GM18520 (cell line): ENCODE results near the gene TMOD2.

Experiments
- ATAC-seq: cut with Tn5 transposase; IDR thresholded peaks from one replicate; pipeline ENCODE4 v1.9.1; 2021; ENCODE audit not compliant: unreplicated experiment

Gene TMOD2

DNA sequence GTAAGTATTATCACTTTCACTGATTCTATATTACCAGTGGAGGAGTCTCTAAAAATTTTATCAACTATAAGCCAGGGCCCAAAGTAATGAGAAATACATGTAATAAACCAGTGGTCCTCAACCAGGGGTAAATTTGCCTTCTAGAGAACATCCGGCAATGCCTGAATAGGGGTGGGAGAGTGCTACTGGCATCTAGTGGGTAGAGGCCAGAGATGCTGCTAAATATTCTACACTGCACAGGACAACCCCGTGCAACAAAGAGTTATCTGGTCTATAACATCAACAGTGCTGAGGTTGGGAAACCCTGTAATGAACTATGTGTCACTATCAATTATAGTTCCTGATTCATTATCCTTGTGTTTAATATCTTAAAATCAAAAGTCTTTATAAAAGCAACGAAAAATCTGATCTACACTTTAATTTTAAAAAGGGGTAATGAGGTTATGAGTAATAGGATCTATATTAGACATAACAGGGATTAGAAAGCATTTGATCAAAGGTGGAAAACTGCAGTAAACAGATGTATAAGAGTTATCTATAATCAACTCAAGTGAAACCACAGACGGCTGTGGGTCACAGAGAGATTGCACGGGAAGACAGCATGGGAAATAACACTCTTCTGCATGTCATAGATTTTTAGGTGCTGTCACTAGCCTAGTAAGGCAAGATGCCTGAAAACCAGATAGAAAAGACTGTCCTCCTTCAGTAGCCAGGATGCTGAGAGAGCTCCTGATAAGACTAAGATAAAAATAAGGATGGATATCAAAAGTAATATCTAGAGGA lies 16.0 kb upstream of the TMOD2 start:
- no peak for ATAC-seq

DNA sequence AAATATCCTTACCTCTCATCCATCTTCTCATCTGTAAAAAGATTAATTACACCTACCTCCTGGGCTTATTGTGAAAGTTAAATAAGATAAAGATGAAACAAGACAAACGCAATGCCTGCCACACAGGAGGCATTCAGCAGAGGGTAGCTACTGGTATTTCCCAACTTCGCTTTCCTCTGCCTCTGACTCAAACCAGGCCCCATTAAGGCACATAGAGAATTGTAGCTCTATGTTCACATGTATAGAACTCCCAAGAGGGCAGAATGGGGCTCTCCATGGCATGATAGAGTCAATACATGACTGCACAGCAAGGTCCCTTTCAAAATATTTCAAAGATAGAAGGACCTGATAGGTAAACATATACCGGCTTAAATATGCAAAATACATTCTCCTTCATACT lies 15.3 kb upstream of the TMOD2 start:
- peak; percentile 25 for ATAC-seq

DNA sequence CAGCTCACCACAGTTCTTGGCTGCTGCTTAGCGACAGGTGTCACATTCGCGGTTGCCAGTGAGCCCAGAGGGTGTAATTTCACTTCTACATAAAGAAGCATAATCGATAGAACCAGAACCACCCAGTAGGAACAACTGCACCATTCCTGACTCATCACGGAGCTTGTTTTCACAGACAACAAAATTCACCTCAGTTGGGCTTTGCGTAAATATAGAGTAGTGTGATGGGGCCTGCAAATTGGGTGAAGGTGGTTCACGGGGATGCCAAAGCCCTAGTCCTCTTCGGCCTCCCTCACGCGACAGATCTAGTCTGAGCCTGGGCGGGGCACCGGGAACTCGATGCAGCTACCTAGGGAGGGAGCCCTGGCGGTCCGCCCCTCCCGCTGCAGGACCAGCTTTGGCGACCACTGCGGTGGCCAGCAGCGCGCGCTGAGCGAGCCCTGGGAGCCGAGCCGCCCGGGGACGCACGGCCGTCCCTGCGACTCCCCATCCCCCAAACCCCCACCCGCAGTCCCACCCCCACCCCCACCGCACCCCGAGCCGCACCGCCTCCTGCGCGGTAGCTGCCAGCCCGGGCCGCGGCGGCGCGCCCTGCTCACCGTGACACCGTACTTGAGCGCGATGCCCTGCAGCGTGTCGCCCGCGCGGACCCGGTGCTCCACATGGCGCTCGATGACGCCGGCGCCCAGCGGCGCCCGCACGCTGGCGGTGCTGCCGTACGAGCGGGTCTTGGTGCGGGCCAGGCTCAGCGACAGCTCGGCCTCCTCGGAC lies 14.5 kb upstream of the TMOD2 start:
- ATAC-seq: peak; percentile 25

DNA sequence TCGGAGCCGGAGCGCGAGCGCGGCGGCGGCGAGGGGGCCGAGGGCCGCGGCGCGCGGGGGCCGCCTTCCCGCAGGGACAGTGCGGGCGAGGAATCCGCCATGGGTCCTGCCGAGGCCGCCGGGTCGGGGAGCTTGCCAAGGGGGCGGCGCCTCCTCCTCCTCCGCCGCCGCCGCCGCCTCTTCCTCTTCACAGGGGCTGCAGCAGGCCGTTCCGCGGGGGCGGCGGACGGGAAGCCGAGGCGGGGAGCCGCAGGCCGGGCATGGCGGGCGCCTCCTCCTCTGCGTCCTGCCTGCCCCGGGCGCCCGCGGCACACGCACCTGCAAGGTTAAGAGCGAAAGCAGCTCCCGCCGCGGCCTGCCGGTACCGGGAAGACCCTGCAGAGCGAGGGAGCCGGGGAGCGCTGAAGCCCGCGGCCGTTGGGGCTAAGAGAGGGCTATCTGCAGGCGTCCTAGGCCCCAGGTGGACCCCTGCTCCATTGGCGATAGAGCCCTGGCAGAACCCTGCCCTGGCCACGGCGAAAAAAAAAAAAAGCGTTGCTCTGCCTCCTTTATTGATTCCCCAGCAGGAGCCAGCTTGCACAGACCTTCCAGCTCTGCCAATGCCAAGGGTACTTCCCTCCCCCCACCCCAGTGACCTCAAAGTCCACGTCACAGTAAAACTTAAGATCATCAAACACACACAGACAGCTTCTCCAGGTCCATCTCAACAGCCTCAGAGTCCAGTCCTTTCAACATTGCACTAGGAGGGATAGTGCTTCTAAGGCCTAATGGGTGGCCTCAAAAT lies 13.7 kb upstream of the TMOD2 start, which contains the start of gene LYSMD2:
LYSMD2 (minus strand) TSS at position 134 of the 784 bp plus-strand sequence; CDS start at position 101, 33 bp downstream.
- ATAC-seq: peak; percentile 19

DNA sequence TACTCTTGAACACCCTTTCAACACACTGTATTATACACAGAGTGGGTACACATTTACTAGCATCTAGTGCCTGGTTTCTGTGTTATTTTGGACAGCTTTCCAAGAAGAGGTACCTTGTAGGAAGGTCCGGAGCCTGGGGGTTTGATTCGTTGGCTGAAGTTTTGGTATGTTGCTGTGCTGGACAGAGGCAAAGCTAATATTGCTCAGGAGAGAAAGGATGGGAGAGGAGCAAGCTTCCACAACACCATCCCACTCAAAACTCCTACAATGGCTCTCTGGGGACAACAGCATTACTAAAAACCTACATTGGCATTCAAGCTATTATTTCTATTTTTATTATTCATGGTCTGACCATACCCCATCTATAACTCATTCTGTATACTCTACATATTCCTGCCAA lies 12.8 kb upstream of the TMOD2 start:
- ATAC-seq: no peak

GRCh38 chr15:51739061-51739712 lies 12.2 kb upstream of the TMOD2 start:
- no peak for ATAC-seq

DNA sequence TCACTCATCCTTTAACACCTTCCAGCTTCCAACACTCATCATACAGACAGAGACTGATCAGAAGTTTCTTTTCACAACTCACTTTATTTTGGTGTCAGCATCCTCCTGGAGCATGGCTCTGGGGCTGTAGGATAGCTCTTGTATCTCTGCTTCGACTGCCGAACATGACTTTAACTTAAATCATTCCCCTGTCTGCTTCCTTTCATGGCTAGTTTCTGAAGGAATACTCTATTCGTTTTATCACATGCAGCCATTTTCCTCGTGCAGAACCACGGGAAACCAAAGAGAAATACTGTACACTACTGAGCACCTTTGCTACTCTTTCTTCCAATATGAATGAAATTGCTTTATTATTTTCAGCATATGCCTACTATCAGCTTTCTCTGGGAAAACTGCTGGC lies 2.1 kb upstream of the TMOD2 start:
- ATAC-seq: no peak

GRCh38 chr15:51750186-51750585 lies 1.2 kb upstream of the TMOD2 start:
- ATAC-seq: no peak

- ATAC-seq: peak; percentile 19
Measured at GRCh38 chr15:51751697-51752683, 593 bp downstream of the TMOD2 start.

GRCh38 chr15:51752888-51753287 lies 1.5 kb downstream of the TMOD2 start:
- ATAC-seq: no peak

DNA sequence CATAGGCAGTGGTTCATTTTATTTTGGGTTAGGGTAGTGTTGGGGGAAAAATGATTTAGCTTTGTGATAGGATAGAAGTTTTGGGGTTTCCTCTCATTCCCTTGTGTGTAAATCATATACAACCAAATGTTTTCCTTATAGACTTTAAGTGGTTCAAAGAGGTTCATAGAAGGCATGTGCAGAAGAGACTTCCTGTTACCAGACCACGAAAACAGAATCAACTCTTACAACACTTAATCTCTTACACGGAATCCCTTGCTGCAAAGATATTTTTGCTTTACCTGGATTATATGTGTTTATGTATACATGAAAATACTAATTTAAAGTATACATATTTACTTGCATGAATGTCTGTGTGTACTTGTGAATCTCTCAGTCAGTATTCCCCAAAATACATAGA lies 2.9 kb downstream of the TMOD2 start:
- ATAC-seq: no peak

- ATAC-seq: no peak
Measured at GRCh38 chr15:51755790-51756189, 4.4 kb downstream of the TMOD2 start.

GRCh38 chr15:51756482-51756881 lies 5.1 kb downstream of the TMOD2 start:
- no peak for ATAC-seq

- no peak for ATAC-seq
Measured at GRCh38 chr15:51757450-51757849, 6.1 kb downstream of the TMOD2 start.

GRCh38 chr15:51758645-51759044 lies 7.2 kb downstream of the TMOD2 start:
- no peak for ATAC-seq

DNA sequence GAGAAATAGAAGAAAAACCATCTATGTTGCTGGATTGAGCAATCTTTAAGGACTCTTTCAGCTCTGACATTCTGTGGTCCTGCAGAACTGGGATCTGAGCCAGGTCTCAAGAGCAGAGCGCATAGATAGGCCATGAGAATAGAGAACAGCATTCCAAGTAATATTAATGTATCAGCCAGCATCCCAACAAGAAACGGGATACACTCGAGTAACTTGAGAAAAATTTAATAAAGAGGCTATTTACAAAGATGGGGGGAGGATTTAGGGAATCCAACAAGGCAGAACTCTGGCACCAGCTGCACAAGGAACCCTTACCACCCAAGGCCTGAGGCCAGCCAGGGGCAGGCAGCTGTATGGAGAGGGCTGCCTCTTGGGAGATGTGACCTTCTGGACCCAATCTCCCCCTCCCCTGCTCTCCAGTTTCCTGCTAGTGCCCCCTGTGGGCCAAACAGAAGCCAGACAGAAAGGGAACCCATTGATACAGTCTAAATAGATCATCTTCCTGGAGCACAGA lies 8.2 kb downstream of the TMOD2 start:
- no peak for ATAC-seq

- ATAC-seq: no peak
Measured at GRCh38 chr15:51760805-51761204, 9.4 kb downstream of the TMOD2 start.

DNA sequence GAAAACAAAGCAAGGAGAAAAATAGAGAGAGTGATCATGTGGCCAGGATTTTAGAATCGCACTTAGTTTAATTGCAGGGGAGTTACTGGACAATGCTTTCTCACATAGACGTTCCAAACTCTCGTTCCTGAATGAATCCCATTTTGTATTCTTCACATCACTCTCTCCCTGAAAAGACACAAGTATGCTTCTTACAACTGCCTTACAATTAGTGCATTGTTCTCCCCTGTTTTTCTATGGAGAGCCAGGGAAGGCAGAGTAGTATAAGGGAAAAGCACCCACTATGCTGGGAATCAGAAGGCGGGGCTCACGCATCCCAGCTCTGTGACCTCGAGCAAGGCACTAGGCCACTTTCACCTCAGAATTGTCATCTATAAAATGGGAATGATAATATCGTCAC lies 14.4 kb downstream of the TMOD2 start:
- no peak for ATAC-seq

DNA sequence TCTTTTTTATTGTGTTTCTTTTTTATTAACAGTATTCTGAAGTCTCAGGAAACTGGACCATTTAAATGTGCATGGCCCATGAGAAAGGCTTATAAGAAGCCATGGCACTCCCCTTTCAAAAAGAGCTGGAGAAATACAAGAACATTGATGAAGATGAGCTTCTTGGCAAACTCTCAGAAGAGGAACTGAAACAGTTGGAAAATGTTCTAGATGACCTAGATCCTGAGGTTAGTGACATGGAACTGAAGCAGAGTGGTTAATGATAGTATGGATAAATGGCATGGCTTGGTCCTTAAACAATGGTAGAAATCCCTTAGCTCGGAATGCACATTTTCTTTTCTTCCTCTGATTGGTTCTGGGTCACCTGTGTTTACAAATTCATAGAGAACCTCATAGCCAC lies 14.9 kb downstream of the TMOD2 start:
- ATAC-seq: no peak

GRCh38 chr15:51768018-51768417 lies 16.6 kb downstream of the TMOD2 start:
- ATAC-seq: no peak
